HepG2 (cell line): ENCODE data around the gene PCSK2. TPM values are rescaled to one million over a fixed set of nuclear protein-coding genes. Genes with fewer than 3 reads are reported as not detected.

Source experiments
- BORCS8-MEF2B ChIP-seq: sonication (generic); formaldehyde crosslinking; IDR thresholded peaks from 2 replicates; pipeline ENCODE4 v1.8.0; 2022; ENCODE audit warnings: mild to moderate bottlenecking, missing genetic modification reagents
- FUBP1 ChIP-seq: sonication (generic); formaldehyde crosslinking; IDR thresholded peaks from 2 replicates; pipeline ENCODE4 v1.5.1; 2020; ENCODE audit warnings: missing genetic modification reagents, mild to moderate bottlenecking, borderline replicate concordance
- GFI1 ChIP-seq: sonication (generic); formaldehyde crosslinking; IDR thresholded peaks from 2 replicates; pipeline ENCODE4 v1.5.0; 2020; ENCODE audit warnings: missing genetic modification reagents, mild to moderate bottlenecking, borderline replicate concordance
- HNRNPK ChIP-seq: fragments of 200-400 bp; formaldehyde crosslinking; IDR thresholded peaks from 2 replicates; pipeline ENCODE4 v1.6.1; 2018; ENCODE audit warnings: low read length, low read depth, moderate library complexity, mild to moderate bottlenecking; ENCODE audit not compliant: poor library complexity, severe bottlenecking
- MLLT10 ChIP-seq: sonication (generic); formaldehyde crosslinking; IDR thresholded peaks from 2 replicates; pipeline ENCODE4 v1.4.0; 2020; ENCODE audit warnings: missing genetic modification reagents
- ONECUT2 ChIP-seq: sonication (generic); formaldehyde crosslinking; IDR thresholded peaks from 2 replicates; pipeline ENCODE4 v1.4.0; 2020; ENCODE audit warnings: missing genetic modification reagents
- SSRP1 ChIP-seq: IDR thresholded peaks from 2 replicates; pipeline ENCODE4 v1.6.1; 2016; ENCODE audit warnings: control low read depth
- STAT6 ChIP-seq: sonication (generic); formaldehyde crosslinking; IDR thresholded peaks from 2 replicates; pipeline ENCODE4 v1.4.0; 2020; ENCODE audit warnings: missing genetic modification reagents, mild to moderate bottlenecking, borderline replicate concordance
- TBL1XR1 ChIP-seq: fragments of 150-350 bp; IDR thresholded peaks from 2 replicates; pipeline ENCODE4 v1.6.1; 2014; ENCODE audit warnings: borderline replicate concordance, low read length; ENCODE audit not compliant: partially characterized antibody
- ZMYM4 ChIP-seq: sonication (generic); formaldehyde crosslinking; IDR thresholded peaks from 2 replicates; pipeline ENCODE4 v1.8.1; 2023; ENCODE audit warnings: mild to moderate bottlenecking, missing genetic modification reagents
- ZNF138 ChIP-seq: sonication (generic); formaldehyde crosslinking; IDR thresholded peaks from 2 replicates; pipeline ENCODE4 v1.5.0; 2020; ENCODE audit warnings: mild to moderate bottlenecking, low read depth, missing genetic modification reagents
- ZNF264 ChIP-seq: sonication (generic); formaldehyde crosslinking; IDR thresholded peaks from 2 replicates; pipeline ENCODE4 v1.4.0; 2020; ENCODE audit warnings: missing genetic modification reagents
- ZNF407 ChIP-seq: sonication (generic); formaldehyde crosslinking; IDR thresholded peaks from one replicate; pipeline ENCODE4 v1.5.1; 2020; ENCODE audit warnings: mild to moderate bottlenecking, missing genetic modification reagents; ENCODE audit errors: not compliant biosample characterization
- ZNF678 ChIP-seq: sonication (generic); formaldehyde crosslinking; IDR thresholded peaks from 2 replicates; pipeline ENCODE4 v1.4.0; 2020; ENCODE audit warnings: mild to moderate bottlenecking, missing genetic modification reagents
- ZNF713 ChIP-seq: sonication (generic); formaldehyde crosslinking; IDR thresholded peaks from 2 replicates; pipeline ENCODE4 v1.4.0; 2020; ENCODE audit warnings: mild to moderate bottlenecking, missing genetic modification reagents
- polyA plus RNA-seq, 8 experiments: library from polyadenylated mRNA; depleted of rRNA in 3 of 8; stranded (reverse) in 7 of 8; unstranded in 1 of 8; fragments of >200 nt; fragmentation: Illumina TruSeq in 4 of 8; extraction: Trizol in 4 of 8; gene quantifications; 2 replicates each; pipeline versions ENCODE4 v1.2.1 to v1.2.3, GENCODE V29; 2011 to 2016; ENCODE audit warnings: low read depth in 4 of 8, missing spikeins in 1 of 8, mixed read lengths in 1 of 8; ENCODE audit not compliant: insufficient read depth in 1 of 8
- total RNA-seq, 5 experiments: library from RNA; depleted of rRNA; stranded (reverse); fragments of >200 nt; fragmentation: Illumina TruSeq; extraction: Trizol; gene quantifications; 2 replicates each; pipeline ENCODE4 v1.2.3, GENCODE V29; 2016; ENCODE audit warnings: low read depth in 1 of 5

PCSK2 gene
- total and polyA plus RNA-seq, 2 of the 13 experiments (the other 11 are each of a cell fraction or from before 2014, with no cell fraction given): not detected

- TF ChIP-seq STAT6 (no peak), ZNF264 (CRISPR knock-in tag) (no peak), SSRP1 (no peak), GFI1 (CRISPR knock-in tag) (peak; percentile 46; the same call in 1 of the 2 replicates), FUBP1 (no peak), ZNF138 (CRISPR knock-in tag) (no peak), ZMYM4 (no peak), BORCS8-MEF2B (CRISPR knock-in tag) (no peak; the same call in 1 of the 2 replicates), ZNF407 (CRISPR knock-in tag) (no peak), ONECUT2 (no peak), TBL1XR1 (no peak), ZNF713 (CRISPR knock-in tag) (no peak), MLLT10 (CRISPR knock-in tag) (no peak), ZNF678 (no peak), HNRNPK (no peak)
Observed at GRCh38 chr20:17504898-17505635, 278.2 kb downstream of the PCSK2 start (continued).
